NOMO-1 treated with DMSO at 0.1 percent for 48 hours (cell line): ENCODE results near the gene ARFGEF3.
"Not testable (repeated sequence)": the region's sequence is repeated elsewhere in the genome, so short reads cannot be mapped to it uniquely, and the experiment has no call there.

ENCODE experiments used
- DNase-seq: peaks from one replicate; lab custom pipeline; 2025; ENCODE audit not compliant: unreplicated experiment; lab: John Stamatoyannopoulos, UW

ARFGEF3 gene

DNA sequence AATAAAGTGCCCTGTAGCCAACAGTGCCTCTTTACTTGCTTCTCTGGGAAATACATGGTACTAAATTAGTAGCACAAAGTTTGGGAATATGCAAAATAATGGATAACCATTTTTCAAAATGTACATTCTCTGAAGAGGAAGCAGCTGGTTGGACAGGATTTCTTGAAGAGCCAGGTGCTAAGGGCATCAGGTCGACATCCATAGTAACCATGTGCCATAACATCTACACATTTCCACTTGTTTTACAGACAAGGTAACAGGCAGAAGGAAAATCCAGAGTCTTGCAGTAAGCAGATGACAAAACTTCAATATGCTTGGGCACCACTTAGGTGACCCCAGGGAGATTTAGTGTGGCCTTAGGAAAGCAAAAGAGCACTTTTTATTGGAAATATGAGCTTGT, 179.4 kb downstream of the ARFGEF3 start:
- DNase-seq = no peak

GRCh38 chr6:138343112-138343511, 181.4 kb downstream of the ARFGEF3 start:
- no peak for DNase-seq

- no peak for DNase-seq
These were observed 184.0 kb downstream of the ARFGEF3 start for GRCh38 chr6:138345565-138346285.

DNA sequence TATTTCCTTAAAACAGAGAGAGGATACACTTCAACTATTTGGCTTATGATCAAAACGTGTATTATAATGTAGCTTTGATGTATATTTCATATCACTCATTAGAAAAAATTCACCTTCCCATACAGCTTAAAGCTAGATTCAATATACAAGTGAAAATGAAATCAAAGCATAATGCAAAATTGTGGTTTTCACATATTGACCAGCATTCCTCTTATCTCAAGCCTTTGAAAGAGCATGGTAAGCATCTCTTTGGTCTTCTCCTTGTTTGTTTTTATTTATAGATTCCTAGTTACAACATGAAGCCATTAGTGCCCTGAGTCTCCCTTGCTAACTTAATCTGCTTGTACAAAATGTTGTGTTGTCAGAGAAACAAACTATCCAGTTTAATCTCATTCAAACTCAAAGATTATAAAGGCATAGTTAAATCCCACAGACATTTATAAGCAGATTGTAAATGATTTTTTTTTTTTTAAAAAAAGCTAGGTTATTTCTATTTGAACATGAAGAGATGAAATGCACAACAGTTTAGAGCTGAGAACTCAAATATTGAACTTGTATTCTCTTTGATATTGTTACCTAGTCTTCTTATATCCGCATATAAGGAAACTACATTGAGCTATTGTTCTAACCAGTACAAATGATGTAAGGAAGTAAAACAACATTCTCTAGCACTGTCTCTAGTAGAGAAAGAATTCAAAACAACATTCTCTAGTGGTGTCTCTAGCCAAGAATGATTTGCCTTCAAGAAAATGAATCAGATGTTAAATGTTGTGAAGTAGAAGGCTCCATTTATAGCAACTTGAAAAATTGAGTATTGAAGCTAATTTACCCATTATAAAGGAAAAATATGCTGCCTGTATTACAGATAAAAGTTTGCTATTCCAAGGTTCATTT, 184.8 kb downstream of the ARFGEF3 start:
- no peak for DNase-seq

DNA sequence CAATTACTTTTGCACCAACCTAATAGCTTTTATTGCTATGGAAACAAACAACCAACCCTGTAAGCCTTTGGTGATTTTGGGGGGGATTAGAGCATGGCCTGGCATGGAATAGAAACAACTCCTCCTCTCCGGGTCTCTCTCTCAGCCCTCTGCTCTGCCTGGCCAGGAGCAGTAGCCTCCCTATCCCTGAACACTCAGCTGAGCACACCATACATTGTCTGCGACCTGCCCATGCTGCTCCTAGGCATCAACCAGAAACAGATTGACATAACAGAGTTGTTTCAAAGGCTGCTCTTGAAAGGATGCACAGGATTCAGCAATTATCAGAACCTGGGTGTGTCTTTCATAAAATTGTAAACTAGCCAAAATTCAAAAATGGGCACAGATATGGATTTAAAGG, 186.1 kb downstream of the ARFGEF3 start:
- DNase-seq = no peak

- no peak for DNase-seq
These were observed 188.2 kb downstream of the ARFGEF3 start for GRCh38 chr6:138349891-138350290.

DNA sequence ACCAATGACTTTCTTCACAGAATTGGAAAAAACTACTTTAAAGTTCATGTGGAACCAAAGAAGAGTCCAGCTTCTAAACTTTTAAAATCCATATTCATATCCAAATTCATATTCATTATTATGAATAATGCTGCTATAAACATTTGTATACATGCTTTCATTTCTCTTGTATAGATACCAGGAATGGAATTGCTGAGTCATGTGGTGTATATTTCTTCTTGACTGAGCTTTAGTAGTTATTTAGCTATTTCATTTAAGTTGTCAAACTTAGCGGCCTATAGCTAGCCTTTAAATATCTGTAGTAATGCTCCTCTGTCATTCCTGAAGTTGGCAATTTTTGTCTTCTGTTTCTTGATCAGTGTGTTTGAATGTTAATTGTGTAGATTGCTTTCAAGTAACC, 196.2 kb downstream of the ARFGEF3 start:
- no peak for DNase-seq

- not testable (repeated sequence) for DNase-seq
These were observed 206.9 kb downstream of the ARFGEF3 start for GRCh38 chr6:138368684-138369083.

DNA sequence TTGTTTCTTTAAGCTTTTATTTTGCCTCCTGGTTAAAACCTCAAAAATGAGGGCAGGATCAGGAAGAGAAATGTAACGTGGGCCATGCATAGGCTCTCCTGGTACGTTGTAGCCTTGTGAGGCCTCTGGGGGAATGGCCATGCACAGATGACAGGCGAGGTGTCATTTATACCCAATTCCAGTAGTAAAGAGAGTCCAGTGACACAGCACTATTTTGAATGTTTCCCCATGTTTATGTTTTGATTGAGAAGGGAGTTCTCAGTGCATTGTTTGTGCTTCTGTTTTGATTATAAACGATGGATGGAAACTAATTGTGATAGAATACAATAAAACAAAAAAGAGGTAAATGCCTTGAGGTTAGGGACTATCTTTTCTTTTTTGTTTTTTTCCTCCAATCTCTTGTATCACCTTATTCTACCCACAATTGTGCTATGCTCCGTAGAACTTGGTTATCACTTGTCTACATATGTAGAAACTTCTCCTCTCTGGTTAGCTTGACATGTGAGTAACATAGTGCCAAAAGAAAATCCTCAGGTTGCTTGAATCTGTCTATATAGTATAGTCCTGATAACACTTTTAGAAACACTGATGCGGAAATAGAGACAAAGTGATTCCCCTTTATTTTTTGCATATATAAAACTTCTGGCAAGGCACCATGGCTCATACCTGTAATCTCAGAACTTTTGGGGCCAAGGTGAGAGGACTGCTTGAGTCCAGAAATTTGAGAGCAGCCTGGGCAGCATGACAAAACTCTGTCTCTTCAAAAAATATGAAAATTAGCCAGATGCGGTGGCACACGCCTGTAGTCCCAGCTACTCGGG, 209.1 kb downstream of the ARFGEF3 start:
- DNase-seq = no peak

DNA sequence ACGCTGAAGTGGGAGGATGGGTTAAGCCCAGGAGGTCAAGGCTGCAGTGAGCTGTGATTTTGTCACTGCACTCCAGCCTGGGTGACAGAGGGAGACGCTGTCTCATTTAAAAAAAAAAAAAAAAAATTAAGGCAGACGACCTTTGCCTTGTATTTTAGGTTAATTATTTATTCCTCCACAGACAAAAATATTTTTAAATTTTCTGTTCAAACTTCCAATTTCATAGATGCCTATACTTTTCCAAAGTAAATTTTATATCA, 209.6 kb downstream of the ARFGEF3 start:
- DNase-seq = no peak

DNA sequence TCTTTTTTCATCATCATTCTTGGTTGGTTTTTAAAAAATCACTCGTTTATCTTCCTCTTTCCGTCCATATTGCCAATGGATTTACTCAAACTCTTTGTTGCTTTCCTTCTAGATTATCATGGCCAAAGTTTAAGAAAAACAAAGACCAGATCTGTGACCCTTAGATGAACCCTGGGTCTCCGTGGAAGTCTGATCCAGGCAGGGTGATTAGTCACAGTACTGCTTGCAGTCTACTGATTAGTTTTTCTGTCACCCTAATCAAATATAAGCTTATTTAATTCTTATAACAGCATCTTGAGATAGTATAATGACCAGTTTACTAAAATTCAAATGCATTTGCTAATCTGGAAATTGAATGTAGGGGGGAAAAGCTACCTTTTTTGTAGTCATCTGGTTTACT, 210.0 kb downstream of the ARFGEF3 start:
- no peak for DNase-seq

DNA sequence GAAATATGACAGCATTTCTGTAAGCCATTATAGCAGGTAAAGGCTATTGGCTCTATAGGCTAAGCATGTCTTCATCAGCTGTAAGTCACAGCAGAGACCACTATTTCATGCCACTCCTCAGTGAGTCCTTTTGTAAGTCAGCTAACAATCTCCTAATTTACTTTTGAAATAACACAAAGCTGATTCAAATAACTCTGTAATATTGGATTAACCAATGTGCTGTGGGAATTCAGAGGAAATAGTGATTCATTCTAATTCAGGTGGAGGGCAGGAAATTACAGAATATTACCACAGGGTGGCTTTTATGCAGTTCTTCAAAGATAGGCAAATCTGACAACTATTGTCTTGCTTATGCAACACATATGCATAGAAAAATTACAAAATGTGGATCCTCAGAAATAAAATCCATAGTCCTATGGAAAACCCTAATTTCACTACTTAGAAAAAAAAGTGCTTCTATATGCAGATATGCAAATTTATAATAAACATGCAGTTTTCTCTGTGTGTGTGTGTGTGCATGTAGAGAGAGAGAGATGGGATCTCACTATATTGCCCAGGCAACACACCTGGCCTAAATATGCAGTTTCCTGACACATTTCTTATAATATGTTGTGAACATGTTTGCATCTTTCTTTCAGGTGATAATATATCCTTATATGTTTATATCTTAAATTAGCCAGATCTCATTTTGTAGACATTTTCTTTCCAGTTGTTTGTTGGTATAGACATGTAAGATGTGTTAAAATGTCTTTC, 211.1 kb downstream of the ARFGEF3 start:
- DNase-seq = peak; percentile 58

DNA sequence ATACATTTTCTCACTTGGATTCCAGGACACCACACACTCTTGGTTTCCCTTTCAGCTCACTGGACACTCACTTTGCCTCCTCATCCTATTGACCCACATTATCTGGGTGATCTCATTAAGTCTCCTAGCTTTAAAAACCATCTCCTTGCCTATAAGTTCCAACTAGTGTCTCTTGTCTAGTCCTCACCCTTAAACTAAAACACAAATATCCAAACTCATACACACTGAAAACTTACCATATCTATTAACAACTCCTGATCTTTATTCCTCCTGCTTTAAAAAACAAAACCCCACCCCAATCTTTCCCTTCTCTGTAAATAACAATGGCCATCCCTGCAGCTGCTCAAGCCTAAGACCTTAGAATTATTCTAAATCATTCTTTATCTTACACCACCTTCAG, 212.5 kb downstream of the ARFGEF3 start:
- no peak for DNase-seq

DNA sequence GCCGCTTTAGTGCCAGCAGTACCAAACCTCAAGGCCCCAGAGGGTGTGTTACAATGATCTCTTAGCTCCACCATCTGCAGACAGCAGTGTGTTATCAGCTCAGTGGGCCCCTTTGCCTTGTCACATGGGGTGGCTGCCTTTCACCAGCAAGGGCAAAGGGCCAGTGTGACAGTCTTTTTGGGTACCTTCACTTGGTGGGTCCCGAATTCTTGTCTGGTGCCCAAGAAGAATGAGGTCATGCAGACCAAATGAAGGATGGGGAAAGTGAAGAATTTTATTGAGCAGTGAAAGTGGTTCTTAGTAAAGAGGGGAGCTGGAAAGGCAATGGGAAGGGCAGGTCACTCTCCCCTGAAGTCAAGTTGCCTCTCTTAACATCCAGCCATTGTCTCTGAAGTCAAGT, 213.1 kb downstream of the ARFGEF3 start:
- no peak for DNase-seq

GRCh38 chr6:138377042-138377441, 215.3 kb downstream of the ARFGEF3 start:
- DNase-seq = no peak

DNA sequence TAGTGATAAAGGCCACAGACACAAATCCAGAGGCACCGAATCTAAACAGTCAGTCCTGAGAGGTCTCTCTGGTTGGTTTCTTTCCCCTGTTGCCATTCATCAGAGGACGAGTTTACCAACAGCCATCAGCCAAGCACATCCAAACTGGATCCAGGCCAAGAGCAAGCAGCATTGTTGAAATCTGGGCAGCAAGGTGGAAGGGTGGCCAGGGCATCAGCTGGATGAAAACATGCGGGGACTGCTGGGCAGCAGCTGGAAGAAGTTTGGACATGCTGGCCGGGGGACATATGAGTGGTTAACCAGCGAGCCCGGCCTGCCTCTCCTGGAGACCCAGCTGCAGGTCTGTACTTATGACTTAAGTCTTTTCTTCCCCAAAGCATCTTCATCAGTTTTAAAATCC, 216.1 kb downstream of the ARFGEF3 start, which contains the start of gene SMIM28:
SMIM28 (plus strand) TSS at position 62 of the 400 bp plus-strand sequence; CDS start at position 230, 168 bp downstream.
- DNase-seq = no peak

DNA sequence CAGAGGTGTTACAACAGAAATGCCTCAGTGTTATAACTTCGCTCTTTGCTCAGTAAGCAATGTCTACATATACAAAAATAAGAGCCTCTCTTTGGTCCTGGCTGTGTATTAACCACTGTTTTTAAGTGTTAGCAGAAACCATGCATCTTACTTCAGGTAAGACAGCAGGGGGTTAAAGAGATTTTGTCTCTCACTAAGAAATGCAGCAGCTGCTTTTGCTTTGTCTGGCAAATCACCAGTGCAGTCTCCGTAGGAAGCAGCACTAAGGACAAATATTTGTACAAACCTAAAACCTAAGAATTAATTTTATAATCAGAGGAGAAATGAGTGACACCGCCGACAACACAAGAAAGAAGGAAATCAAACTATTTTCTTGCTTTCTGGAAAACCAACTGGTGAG, 216.7 kb downstream of the ARFGEF3 start:
- DNase-seq = no peak

DNA sequence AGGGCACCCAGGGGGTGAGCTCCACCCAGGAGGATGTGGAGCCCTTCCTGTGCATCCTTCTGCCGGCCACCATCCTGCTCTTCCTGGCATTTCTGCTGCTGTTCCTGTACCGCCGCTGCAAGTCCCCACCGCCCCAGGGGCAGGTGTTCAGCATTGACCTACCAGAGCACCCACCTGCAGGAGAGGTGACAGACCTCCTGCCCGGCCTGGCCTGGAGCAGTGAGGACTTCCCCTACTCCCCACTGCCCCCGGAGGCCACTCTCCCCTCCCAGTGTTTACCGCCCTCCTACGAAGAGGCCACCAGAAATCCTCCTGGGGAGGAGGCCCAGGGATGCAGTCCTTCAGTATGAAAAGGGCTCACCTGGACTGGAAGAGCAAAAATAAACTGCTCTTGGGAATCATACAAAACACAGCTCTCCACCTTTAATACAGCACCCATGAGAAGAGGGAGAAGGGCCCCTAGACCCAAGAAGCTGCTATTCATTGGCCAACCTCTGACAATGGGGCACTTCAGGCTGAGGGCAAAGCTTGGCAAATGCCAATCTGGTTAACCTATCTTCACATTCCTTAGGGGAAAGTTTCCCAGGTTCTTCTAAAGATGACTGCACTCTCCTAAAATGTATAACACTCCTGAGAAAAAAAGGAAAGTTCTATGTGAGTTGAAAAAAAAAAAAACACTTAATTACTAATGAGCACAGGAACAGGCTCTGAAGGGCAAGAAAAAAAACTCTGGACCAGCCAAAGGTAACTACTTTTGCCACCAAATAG, 220.9 kb downstream of the ARFGEF3 start:
- DNase-seq = no peak

- DNase-seq = no peak
These were observed 222.0 kb downstream of the ARFGEF3 start for GRCh38 chr6:138383776-138384175.

DNA sequence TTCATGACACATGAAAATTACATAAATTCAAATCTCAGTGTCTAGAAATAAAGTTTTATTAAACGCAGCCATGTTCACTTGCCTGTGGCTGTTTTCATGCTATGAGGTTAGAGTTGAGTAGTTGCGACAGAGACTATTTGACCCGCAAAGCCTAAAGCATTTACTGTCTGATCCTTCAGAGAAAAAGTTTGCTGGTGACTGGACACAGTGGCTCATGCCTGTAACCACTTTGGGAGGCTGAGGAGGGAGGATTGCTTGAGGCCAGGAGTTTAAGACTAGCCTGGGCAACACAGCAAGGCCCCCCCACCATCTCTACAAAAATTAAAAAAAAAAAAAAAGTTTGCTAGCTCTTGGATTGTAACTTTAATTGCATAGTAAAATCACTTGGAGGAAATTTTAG, 225.2 kb downstream of the ARFGEF3 start:
- no peak for DNase-seq
